HepG2 (cell line): ENCODE measurements around the gene INTS7. TPM values are rescaled to one million over a fixed set of nuclear protein-coding genes. Genes with fewer than 3 reads are reported as not detected.

Experiments used
- GATA4 ChIP-seq: sonication (generic); IDR thresholded peaks from 2 replicates; pipeline ENCODE4 v1.6.1; 2016; ENCODE audit warnings: antibody characterized with exemption, low read depth, borderline replicate concordance
- HNRNPUL1 ChIP-seq: fragments of 200-400 bp; formaldehyde crosslinking; IDR thresholded peaks from 2 replicates; pipeline ENCODE4 v1.6.1; 2017; ENCODE audit warnings: low read depth, mild to moderate bottlenecking, low read length, moderate library complexity
- KDM3A ChIP-seq: IDR thresholded peaks from 2 replicates; pipeline ENCODE4 v1.6.1; 2018; ENCODE audit warnings: low read depth, missing compliant biosample characterization
- KDM5B ChIP-seq: sonication (generic); formaldehyde crosslinking; IDR thresholded peaks from 2 replicates; pipeline ENCODE4 v1.4.0; 2020; ENCODE audit warnings: missing genetic modification reagents, mild to moderate bottlenecking, borderline replicate concordance
- KLF11 ChIP-seq: IDR thresholded peaks from 2 replicates; pipeline ENCODE4 v1.6.1; 2016; ENCODE audit warnings: missing compliant biosample characterization
- MED13 ChIP-seq: sonication (generic); formaldehyde crosslinking; IDR thresholded peaks from 2 replicates; pipeline ENCODE4 v1.5.0; 2020; ENCODE audit warnings: missing genetic modification reagents
- SMC3 ChIP-seq: IDR thresholded peaks from 2 replicates; pipeline ENCODE4 v1.6.1; 2011; ENCODE audit warnings: low read length, improper control_type of control experiment
- XBP1 ChIP-seq: sonication (generic); formaldehyde crosslinking; IDR thresholded peaks from 2 replicates; pipeline ENCODE4 v1.5.0; 2020; ENCODE audit warnings: missing genetic modification reagents
- ZFP90 ChIP-seq: sonication (generic); formaldehyde crosslinking; IDR thresholded peaks from 2 replicates; pipeline ENCODE4 v1.8.0; 2022; ENCODE audit warnings: missing genetic modification reagents, mild to moderate bottlenecking, inconsistent platforms, borderline replicate concordance
- ZNF382 ChIP-seq: sonication (generic); formaldehyde crosslinking; IDR thresholded peaks from 2 replicates; pipeline ENCODE4 v1.5.0; 2020; ENCODE audit warnings: missing genetic modification reagents, mild to moderate bottlenecking, borderline replicate concordance
- ZNF557 ChIP-seq: sonication (generic); formaldehyde crosslinking; IDR thresholded peaks from 2 replicates; pipeline ENCODE4 v1.4.0; 2020; ENCODE audit warnings: missing genetic modification reagents
- ZNF713 ChIP-seq: sonication (generic); formaldehyde crosslinking; IDR thresholded peaks from 2 replicates; pipeline ENCODE4 v1.4.0; 2020; ENCODE audit warnings: mild to moderate bottlenecking, missing genetic modification reagents
- ZSCAN20 ChIP-seq: sonication (generic); formaldehyde crosslinking; IDR thresholded peaks from 2 replicates; pipeline ENCODE4 v1.4.0; 2020; ENCODE audit warnings: missing genetic modification reagents, mild to moderate bottlenecking, borderline replicate concordance
- ZZZ3 ChIP-seq: sonication (generic); formaldehyde crosslinking; IDR thresholded peaks from 2 replicates; pipeline ENCODE4 v1.4.0; 2020; ENCODE audit warnings: missing genetic modification reagents, mild to moderate bottlenecking, borderline replicate concordance
- polyA plus RNA-seq, 8 experiments: library from polyadenylated mRNA; depleted of rRNA in 3 of 8; stranded (reverse) in 7 of 8; unstranded in 1 of 8; fragments of >200 nt; fragmentation: Illumina TruSeq in 4 of 8; extraction: Trizol in 4 of 8; gene quantifications; 2 replicates each; pipeline versions ENCODE4 v1.2.1 to v1.2.3, GENCODE V29; 2011 to 2016; ENCODE audit warnings: low read depth in 4 of 8, missing spikeins in 1 of 8, mixed read lengths in 1 of 8; ENCODE audit not compliant: insufficient read depth in 1 of 8
- total RNA-seq, 5 experiments: library from RNA; depleted of rRNA; stranded (reverse); fragments of >200 nt; fragmentation: Illumina TruSeq; extraction: Trizol; gene quantifications; 2 replicates each; pipeline ENCODE4 v1.2.3, GENCODE V29; 2016; ENCODE audit warnings: low read depth in 1 of 5
- TF ChIP-seq, protein P1 (sequence below): sonication (generic); formaldehyde crosslinking; IDR thresholded peaks from 2 replicates; pipeline ENCODE4 v1.4.0; 2020; ENCODE audit warnings: missing genetic modification reagents
- TF ChIP-seq, protein P2 (sequence below): IDR thresholded peaks from 2 replicates; pipeline ENCODE4 v1.6.1; 2016; ENCODE audit warnings: missing compliant biosample characterization, missing genetic modification reagents, borderline replicate concordance
- TF ChIP-seq, protein P3 (sequence below): sonication (generic); formaldehyde crosslinking; IDR thresholded peaks from 2 replicates; pipeline ENCODE4 v1.5.0; 2020; ENCODE audit warnings: missing genetic modification reagents
- TF ChIP-seq, protein P4 (sequence below): sonication (generic); formaldehyde crosslinking; IDR thresholded peaks from 2 replicates; pipeline ENCODE4 v1.4.0; 2020; ENCODE audit warnings: missing genetic modification reagents
- TF ChIP-seq, protein P5 (sequence below): sonication (generic); formaldehyde crosslinking; IDR thresholded peaks from 2 replicates; pipeline ENCODE4 v1.5.1; 2020; ENCODE audit warnings: mild to moderate bottlenecking, missing genetic modification reagents, moderate library complexity

The INTS7 gene
- total and polyA plus RNA-seq, 2 of the 13 experiments (the other 11 are each of a cell fraction or from before 2014, with no cell fraction given), result 18.3 to 22.4 TPM

DNA sequence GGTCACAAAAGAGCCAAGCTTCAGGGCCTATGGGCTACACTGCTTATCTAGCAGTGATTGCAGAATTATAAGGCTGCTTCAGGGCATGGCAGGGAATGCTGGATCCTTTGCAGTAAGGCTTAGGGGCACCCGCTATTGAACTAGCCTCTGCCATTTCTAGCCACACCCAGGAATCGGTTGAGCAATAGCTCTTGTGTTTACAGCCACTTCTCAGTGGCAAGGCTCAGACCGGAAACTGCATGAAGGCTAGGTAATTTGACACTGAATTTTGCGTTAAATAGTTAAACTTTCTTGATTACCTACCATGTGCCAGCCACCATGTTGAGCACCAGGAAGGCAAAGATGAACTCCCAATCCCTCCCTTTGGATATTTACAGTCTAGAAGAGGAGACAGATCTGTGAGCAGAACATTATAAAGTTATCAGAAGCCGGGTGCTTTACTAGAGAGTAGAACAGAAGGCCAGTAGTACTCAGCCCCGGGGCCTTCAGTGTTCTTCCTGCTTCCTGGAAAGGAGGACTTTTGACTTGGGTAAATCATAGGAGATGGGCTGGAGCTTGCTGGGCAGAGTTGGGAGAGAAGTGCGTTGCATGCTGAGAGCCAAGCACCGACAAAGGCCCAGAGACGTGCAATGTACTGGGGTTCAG is 106.2 kb downstream of the INTS7 start (continued):
- TF ChIP-seq KDM5B (CRISPR knock-in tag) (no peak; the same call in 1 of the 2 replicates), ZNF713 (CRISPR knock-in tag) (no peak), ZSCAN20 (CRISPR knock-in tag) (no peak), MED13 (no peak), SMC3 (no peak; the same call in 1 of the 2 replicates), ZZZ3 (no peak), ZNF557 (no peak), KLF11 (CRISPR knock-in tag) (no peak), ZFP90 (CRISPR knock-in tag) (no peak), HNRNPUL1 (no peak), ZNF382 (CRISPR knock-in tag) (no peak), KDM3A (CRISPR knock-in tag) (0 out of 2 replicates have a peak, but pooled peaks have one; percentile 24), GATA4 (peak; percentile 37; the same call in 1 of the 2 replicates), XBP1 (CRISPR knock-in tag) (no peak)
- TF ChIP-seq, protein P1, sequence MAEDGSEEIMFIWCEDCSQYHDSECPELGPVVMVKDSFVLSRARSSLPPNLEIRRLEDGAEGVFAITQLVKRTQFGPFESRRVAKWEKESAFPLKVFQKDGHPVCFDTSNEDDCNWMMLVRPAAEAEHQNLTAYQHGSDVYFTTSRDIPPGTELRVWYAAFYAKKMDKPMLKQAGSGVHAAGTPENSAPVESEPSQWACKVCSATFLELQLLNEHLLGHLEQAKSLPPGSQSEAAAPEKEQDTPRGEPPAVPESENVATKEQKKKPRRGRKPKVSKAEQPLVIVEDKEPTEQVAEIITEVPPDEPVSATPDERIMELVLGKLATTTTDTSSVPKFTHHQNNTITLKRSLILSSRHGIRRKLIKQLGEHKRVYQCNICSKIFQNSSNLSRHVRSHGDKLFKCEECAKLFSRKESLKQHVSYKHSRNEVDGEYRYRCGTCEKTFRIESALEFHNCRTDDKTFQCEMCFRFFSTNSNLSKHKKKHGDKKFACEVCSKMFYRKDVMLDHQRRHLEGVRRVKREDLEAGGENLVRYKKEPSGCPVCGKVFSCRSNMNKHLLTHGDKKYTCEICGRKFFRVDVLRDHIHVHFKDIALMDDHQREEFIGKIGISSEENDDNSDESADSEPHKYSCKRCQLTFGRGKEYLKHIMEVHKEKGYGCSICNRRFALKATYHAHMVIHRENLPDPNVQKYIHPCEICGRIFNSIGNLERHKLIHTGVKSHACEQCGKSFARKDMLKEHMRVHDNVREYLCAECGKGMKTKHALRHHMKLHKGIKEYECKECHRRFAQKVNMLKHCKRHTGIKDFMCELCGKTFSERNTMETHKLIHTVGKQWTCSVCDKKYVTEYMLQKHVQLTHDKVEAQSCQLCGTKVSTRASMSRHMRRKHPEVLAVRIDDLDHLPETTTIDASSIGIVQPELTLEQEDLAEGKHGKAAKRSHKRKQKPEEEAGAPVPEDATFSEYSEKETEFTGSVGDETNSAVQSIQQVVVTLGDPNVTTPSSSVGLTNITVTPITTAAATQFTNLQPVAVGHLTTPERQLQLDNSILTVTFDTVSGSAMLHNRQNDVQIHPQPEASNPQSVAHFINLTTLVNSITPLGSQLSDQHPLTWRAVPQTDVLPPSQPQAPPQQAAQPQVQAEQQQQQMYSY (CRISPR knock-in tag), result no peak
- TF ChIP-seq, protein P2, sequence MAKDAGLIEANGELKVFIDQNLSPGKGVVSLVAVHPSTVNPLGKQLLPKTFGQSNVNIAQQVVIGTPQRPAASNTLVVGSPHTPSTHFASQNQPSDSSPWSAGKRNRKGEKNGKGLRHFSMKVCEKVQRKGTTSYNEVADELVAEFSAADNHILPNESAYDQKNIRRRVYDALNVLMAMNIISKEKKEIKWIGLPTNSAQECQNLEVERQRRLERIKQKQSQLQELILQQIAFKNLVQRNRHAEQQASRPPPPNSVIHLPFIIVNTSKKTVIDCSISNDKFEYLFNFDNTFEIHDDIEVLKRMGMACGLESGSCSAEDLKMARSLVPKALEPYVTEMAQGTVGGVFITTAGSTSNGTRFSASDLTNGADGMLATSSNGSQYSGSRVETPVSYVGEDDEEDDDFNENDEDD (CRISPR knock-in tag), result peak; percentile 56; the same call in 1 of the 2 replicates
- TF ChIP-seq, protein P3, sequence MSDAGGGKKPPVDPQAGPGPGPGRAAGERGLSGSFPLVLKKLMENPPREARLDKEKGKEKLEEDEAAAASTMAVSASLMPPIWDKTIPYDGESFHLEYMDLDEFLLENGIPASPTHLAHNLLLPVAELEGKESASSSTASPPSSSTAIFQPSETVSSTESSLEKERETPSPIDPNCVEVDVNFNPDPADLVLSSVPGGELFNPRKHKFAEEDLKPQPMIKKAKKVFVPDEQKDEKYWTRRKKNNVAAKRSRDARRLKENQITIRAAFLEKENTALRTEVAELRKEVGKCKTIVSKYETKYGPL (CRISPR knock-in tag), result no peak
- TF ChIP-seq, protein P4, sequence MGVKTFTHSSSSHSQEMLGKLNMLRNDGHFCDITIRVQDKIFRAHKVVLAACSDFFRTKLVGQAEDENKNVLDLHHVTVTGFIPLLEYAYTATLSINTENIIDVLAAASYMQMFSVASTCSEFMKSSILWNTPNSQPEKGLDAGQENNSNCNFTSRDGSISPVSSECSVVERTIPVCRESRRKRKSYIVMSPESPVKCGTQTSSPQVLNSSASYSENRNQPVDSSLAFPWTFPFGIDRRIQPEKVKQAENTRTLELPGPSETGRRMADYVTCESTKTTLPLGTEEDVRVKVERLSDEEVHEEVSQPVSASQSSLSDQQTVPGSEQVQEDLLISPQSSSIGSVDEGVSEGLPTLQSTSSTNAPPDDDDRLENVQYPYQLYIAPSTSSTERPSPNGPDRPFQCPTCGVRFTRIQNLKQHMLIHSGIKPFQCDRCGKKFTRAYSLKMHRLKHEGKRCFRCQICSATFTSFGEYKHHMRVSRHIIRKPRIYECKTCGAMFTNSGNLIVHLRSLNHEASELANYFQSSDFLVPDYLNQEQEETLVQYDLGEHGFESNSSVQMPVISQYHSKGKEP (CRISPR knock-in tag), result no peak
- TF ChIP-seq, protein P5, sequence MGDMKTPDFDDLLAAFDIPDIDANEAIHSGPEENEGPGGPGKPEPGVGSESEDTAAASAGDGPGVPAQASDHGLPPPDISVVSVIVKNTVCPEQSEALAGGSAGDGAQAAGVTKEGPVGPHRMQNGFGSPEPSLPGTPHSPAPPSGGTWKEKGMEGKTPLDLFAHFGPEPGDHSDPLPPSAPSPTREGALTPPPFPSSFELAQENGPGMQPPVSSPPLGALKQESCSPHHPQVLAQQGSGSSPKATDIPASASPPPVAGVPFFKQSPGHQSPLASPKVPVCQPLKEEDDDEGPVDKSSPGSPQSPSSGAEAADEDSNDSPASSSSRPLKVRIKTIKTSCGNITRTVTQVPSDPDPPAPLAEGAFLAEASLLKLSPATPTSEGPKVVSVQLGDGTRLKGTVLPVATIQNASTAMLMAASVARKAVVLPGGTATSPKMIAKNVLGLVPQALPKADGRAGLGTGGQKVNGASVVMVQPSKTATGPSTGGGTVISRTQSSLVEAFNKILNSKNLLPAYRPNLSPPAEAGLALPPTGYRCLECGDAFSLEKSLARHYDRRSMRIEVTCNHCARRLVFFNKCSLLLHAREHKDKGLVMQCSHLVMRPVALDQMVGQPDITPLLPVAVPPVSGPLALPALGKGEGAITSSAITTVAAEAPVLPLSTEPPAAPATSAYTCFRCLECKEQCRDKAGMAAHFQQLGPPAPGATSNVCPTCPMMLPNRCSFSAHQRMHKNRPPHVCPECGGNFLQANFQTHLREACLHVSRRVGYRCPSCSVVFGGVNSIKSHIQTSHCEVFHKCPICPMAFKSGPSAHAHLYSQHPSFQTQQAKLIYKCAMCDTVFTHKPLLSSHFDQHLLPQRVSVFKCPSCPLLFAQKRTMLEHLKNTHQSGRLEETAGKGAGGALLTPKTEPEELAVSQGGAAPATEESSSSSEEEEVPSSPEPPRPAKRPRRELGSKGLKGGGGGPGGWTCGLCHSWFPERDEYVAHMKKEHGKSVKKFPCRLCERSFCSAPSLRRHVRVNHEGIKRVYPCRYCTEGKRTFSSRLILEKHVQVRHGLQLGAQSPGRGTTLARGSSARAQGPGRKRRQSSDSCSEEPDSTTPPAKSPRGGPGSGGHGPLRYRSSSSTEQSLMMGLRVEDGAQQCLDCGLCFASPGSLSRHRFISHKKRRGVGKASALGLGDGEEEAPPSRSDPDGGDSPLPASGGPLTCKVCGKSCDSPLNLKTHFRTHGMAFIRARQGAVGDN (CRISPR knock-in tag), result no peak
